ENCODE measurements around the gene VPS54.
"Not testable (repeated sequence)": the region's sequence is repeated elsewhere in the genome, so short reads cannot be mapped to it uniquely, and the experiment has no call there.

DNA sequence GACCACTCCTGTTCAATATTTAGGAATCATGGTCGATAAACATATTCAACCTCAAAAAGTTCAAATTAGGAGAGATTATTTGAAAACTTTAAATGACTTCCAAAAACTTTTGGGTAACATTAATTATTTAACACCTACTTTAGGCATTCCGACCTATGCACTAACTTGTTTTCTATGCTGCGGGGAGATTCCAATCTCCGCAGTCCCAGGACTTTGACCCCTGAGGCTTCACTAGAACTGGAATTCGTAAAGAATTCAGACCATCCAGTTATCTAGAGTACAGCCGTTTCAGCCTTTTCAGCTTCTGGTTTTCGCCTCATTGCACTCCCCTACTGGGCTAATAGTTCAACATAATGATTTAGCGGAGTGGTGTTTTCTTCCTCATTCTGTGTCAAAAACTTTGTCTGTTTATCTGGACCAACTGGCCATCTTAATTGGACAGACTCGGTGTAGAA is 26.1 kb downstream of the VPS54 start:
- TF ChIP-seq YY1 (IDR thresholded peaks at IDR 0.05; ENCODE audit: insufficient read depth, insufficient read length); ZNF274 (IDR thresholded peaks at IDR 0.05; ENCODE audit: low read depth, low read length): not testable (repeated sequence)
